SH-SY5Y (cell line): ENCODE data around the gene CALML5.

Experiments used
- GATA2 ChIP-seq: IDR thresholded peaks from 2 replicates; pipeline ENCODE4 v1.6.1; 2011; ENCODE audit warnings: mild to moderate bottlenecking, low read depth, low read length
- GATA3 ChIP-seq: IDR thresholded peaks from 2 replicates; pipeline ENCODE4 v1.6.1; 2011; ENCODE audit warnings: low read depth, mild to moderate bottlenecking, low read length, moderate library complexity

DNA sequence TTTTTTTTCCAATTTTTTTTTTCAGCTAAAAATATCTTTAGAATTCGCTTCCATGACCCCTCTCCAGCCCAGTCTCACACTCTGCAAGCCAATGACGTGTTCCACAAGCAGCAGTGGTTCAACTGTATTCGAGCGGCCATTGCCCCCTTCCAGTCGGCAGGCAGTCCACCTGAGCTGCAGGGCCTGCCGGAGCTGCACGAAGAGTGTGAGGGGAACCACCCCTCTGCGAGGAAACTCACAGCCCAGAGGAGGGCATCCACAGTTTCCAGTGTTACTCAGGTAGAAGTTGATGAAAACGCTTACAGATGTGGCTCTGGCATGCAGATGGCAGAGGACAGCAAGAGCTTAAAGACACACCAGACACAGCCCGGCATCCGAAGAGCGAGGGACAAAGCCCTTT lies 42.8 kb downstream of the CALML5 start:
- no peak for TF ChIP-seq GATA2
- TF ChIP-seq GATA3: no peak
